Astrocyte of the cerebellum (primary cell): Measurements from ENCODE around the gene F2RL1.
A peak's percentile ranks its signal among the peaks of the same experiment; 100 is the strongest.
"Not testable (repeated sequence)": the region's sequence is repeated elsewhere in the genome, so short reads cannot be mapped to it uniquely, and the experiment has no call there.

ENCODE experiments used
- DNase-seq: peaks from one replicate; pipeline ENCODE4 v3.0.0-alpha.2; 2011; ENCODE audit warnings: low read depth
- H3K4me3 ChIP-seq: 2 replicates; pipeline ENCODE4 v1.5.1; 2011; ENCODE audit warnings: mild to moderate bottlenecking, low read depth, low read length, moderate library complexity
- in situ Hi-C: cut with HindIII; loops from 2 replicates; pipeline ENCODE4 v1.10.0; 2017; ENCODE audit warnings: low sequenced_read_pairs
- TF ChIP-seq, protein P1 (sequence below): IDR thresholded peaks from 2 replicates; pipeline ENCODE4 v1.5.1; 2012; ENCODE audit warnings: low read length, low read depth, moderate library complexity, mild to moderate bottlenecking; ENCODE audit errors: missing control alignments

F2RL1 gene

DNA sequence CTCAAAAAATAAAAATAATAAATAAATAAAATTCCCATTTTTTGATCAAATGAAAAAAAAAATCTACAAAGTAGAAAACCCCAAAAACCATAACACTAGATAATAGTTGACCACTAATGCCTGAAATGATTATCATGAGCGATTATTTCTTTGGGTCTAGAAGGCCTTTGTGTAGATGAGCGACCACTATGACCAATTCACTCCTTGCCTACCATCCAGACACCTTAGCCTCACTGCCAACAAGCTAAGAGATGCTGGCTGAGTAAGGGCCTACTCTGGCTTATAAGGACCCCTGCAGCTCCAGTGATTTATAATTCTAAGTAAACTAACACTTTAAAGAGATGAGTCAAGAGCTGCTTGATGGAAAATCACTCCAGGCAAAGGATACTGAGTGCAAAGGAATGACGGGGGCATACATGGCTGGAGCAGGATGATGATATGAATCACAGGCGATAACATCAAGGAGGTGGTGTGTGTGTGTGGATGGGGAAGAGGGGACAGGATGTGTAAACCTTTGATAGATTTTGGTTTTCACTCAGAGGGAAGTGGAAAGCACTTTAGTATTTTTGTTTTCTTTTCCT, 4.8 kb upstream of the F2RL1 start:
- no peak overlapping the region for H3K4me3 ChIP-seq
- DNase-seq: peak; percentile 89
- in situ Hi-C loops: no loop called here
- TF ChIP-seq, protein P1, sequence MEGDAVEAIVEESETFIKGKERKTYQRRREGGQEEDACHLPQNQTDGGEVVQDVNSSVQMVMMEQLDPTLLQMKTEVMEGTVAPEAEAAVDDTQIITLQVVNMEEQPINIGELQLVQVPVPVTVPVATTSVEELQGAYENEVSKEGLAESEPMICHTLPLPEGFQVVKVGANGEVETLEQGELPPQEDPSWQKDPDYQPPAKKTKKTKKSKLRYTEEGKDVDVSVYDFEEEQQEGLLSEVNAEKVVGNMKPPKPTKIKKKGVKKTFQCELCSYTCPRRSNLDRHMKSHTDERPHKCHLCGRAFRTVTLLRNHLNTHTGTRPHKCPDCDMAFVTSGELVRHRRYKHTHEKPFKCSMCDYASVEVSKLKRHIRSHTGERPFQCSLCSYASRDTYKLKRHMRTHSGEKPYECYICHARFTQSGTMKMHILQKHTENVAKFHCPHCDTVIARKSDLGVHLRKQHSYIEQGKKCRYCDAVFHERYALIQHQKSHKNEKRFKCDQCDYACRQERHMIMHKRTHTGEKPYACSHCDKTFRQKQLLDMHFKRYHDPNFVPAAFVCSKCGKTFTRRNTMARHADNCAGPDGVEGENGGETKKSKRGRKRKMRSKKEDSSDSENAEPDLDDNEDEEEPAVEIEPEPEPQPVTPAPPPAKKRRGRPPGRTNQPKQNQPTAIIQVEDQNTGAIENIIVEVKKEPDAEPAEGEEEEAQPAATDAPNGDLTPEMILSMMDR: no peak

DNA sequence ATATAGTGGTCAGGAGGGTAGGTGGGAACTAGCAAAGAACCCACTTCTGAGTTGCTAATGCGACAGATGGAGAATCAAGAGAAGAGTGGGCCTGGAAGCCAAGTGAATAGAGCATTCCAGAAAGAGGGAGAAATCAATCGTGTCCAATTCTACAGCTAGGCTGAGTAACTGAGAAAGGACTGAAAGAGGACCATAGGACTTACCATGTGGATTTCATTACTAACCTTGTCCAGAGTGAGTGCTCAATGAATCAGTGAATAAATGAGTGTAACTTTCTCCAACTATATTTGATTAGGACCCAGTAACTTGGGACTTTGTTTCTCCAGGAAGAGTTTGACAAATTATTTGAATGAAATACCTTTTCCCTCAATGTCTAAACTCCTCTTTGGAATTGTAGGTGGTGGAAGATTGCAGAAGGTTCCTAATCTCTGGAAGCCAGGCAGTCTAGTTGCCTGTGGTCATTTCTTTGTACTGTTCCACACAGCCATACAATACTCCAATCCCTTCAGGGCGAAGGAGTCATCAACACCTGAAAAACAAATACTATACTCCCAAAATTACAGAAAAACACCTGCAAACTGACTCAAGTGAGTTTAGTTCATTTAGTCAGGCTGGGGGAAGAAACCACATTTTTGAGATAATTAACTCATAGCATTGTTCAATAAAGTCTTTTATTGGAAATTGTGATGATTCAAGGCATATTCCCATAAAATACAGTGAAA, 2.6 kb upstream of the F2RL1 start:
- in situ Hi-C loops: no loop called here
- DNase-seq: no peak
- H3K4me3 ChIP-seq: no peak overlapping the region
- TF ChIP-seq, protein P1: no peak

DNA sequence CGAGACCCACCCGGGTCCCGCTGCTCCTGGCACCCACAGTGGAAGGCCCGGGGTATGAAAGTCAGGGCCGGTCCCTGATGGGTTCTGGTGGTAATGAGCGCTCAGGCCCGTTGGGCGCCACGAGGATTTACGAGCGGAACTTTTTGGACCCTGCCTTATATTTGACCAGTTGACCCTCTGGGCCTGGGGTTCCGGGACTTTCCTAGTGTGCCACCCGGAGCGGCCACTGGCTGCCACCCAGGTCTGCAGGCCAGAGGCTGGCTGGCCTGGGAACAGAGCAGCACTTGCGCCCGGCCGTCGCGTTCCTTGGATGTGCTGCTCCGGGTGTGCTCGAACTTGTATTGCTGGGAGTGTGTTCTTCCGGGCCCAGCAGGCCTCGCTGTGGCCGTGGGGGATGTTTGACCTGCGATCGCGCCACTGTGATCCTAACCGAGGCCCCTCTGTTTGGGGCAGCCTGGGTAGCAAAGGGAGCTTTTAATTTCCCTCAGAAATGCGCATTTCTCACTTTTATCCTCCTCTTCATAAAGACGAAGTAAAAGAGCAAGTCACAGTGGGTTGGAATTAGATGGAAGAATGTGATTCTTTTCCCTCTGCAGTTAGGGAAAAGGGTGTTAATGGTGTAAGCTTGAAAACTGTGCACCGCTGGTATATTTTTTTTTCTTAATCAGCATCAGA, 1.2 kb downstream of the F2RL1 start:
- DNase-seq: no peak
- H3K4me3 ChIP-seq: peak overlapping the region; percentile 93
- in situ Hi-C loops: no loop called here
- TF ChIP-seq, protein P1: no peak

DNA sequence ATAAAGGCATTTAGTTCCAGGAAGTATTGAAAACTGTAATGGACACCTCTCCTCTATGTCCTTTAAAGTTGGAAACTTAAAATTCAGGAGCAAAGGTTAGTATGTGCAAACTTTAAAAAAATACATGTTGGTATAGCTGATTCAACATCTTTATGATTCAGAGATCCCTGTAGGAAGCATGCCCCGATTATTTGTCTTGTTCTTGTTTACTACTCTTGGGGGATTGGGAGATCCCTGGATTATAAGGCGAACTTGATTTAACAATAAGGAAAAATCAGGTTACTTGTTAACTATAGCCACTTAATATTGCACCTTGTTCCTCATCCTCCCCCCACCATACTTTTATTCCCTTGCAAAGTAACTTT, 1.7 kb downstream of the F2RL1 start:
- DNase-seq: no peak
- peak overlapping the region; percentile 93 for H3K4me3 ChIP-seq
- in situ Hi-C loops: no loop called here
- TF ChIP-seq, protein P1: no peak

DNA sequence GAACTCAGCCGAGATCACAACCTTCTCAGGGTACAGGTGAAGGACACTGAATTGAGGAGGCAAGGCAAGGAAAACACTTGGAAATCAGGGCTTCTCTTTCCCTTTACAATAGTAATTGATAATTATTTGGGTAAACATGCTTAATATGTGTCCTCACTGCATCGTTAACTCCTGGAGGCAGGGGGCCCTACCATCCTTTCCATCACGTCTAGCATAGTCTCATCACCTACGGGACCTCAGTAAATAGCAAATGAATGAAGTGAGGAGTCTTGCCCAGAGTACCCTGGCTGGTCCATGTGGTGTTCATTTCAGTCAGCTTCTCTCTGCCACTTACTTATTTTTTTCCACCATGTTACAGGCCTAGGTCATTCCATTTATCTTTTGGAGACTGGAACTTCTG, 2.3 kb downstream of the F2RL1 start:
- H3K4me3 ChIP-seq: peak overlapping the region; percentile 93
- in situ Hi-C loops: no loop called here
- TF ChIP-seq, protein P1: no peak
- no peak for DNase-seq

DNA sequence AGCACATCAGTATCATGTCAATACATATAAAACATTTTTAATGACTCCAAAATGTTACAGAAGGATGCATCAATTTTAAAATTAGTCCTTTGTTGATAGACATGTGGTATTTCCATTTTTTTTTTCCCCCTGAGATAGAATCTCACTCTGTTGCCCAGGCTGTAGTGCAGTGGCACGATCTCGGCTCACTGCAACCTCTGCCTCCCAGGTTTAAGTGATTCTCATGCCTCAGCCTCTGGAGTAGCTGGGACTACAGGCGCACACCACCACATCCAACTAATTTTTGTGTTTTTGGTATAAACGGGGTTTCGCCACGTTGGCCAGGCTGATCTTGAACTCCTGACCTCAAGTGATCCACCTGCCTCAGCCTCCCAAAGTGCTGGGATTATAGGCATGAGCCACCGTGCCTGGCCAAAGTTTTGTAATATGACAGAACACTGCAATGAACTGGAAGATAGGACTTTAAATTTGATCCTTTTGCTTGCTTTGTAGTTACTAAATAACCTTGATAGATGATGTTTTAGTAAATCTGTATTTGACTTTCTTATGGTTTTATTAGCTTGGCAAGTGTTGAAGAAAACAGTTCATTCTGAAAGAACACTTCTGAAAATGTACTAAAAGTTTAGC, 3.4 kb downstream of the F2RL1 start:
- in situ Hi-C loops, H3K4me3 ChIP-seq, DNase-seq: not testable (repeated sequence)

DNA sequence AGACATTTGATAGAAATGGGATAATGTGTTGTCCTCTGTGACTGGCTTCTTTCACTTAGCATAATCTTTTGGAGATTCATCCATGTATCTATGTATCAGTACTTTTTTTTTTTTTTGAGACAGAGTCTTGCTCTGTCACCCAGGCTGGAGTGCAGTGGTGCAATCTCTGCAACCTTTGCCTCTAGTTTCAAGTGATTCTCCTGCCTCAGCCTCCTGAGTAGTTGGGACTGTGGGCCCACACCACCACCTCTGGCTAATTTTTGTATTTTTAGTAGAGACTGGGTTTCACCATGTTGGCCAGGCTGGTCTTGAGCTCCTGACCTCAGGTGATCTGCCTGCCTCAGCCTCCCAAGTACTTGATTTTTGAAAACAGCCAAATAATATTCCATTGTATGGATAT, 7.6 kb downstream of the F2RL1 start:
- H3K4me3 ChIP-seq, in situ Hi-C loops, DNase-seq: not testable (repeated sequence)
